ENCODE results near the gene TDRD7. TPM values are rescaled to one million over a fixed set of nuclear protein-coding genes. Genes with fewer than 3 reads are reported as not detected.
"Not testable (repeated sequence)": the region's sequence is repeated elsewhere in the genome, so short reads cannot be mapped to it uniquely, and the experiment has no call there.

Gene TDRD7
- total RNA-seq, 1 experiment from 2014 or later: 46.9 TPM

GRCh38 chr9:97478301-97478981, 66.5 kb downstream of the TDRD7 start:
- DNase-seq (ENCODE audit: low read depth): peak; percentile 15

GRCh38 chr9:97479496-97480159, 67.7 kb downstream of the TDRD7 start:
- DNase-seq (ENCODE audit: low read depth): no peak

GRCh38 chr9:97480174-97480573, 68.3 kb downstream of the TDRD7 start:
- no peak for DNase-seq (ENCODE audit: low read depth)

GRCh38 chr9:97480749-97481148, 68.9 kb downstream of the TDRD7 start:
- no peak for DNase-seq (ENCODE audit: low read depth)

- DNase-seq (ENCODE audit: low read depth): no peak
Measured at GRCh38 chr9:97484134-97484533, 72.2 kb downstream of the TDRD7 start.

- DNase-seq (ENCODE audit: low read depth): peak; percentile 22
Measured at GRCh38 chr9:97487107-97487506, 75.2 kb downstream of the TDRD7 start.

GRCh38 chr9:97487861-97488260, 76.0 kb downstream of the TDRD7 start:
- DNase-seq (ENCODE audit: low read depth): no peak

- DNase-seq (ENCODE audit: low read depth): no peak
Measured at GRCh38 chr9:97491216-97491999, 79.5 kb downstream of the TDRD7 start.

- DNase-seq (ENCODE audit: low read depth): not testable (repeated sequence)
Measured at GRCh38 chr9:97497558-97498375, 85.9 kb downstream of the TDRD7 start.

GRCh38 chr9:97498846-97499245, 87.0 kb downstream of the TDRD7 start:
- not testable (repeated sequence) for DNase-seq (ENCODE audit: low read depth)

- DNase-seq (ENCODE audit: low read depth): no peak
Measured at GRCh38 chr9:97500263-97500662, 88.4 kb downstream of the TDRD7 start.

- no peak for DNase-seq (ENCODE audit: low read depth)
Measured at GRCh38 chr9:97500765-97501176, 88.9 kb downstream of the TDRD7 start.

GRCh38 chr9:97501177-97501971, 89.5 kb downstream of the TDRD7 start, which contains the start of gene TMOD1:
TMOD1 (plus strand) TSS chr9:97501666; CDS start chr9:97524189, 22,523 bp downstream.
- peak; percentile 59 for DNase-seq (ENCODE audit: low read depth)

- no peak for DNase-seq (ENCODE audit: low read depth)
Measured at GRCh38 chr9:97501972-97502221, 90.0 kb downstream of the TDRD7 start.

- peak; percentile 16 for DNase-seq (ENCODE audit: low read depth)
Measured at GRCh38 chr9:97502222-97502983, 90.5 kb downstream of the TDRD7 start.

- no peak for DNase-seq (ENCODE audit: low read depth)
Measured at GRCh38 chr9:97502984-97503861, 91.3 kb downstream of the TDRD7 start.

GRCh38 chr9:97503862-97504210, 91.9 kb downstream of the TDRD7 start:
- DNase-seq (ENCODE audit: low read depth): no peak

- DNase-seq (ENCODE audit: low read depth): peak; percentile 60
Measured at GRCh38 chr9:97504381-97505216, 92.7 kb downstream of the TDRD7 start.

GRCh38 chr9:97505845-97506244, 93.9 kb downstream of the TDRD7 start:
- no peak for DNase-seq (ENCODE audit: low read depth)
